Fibroblast of lung (primary cell): ENCODE results near the gene FANCF. TPM values are rescaled to one million over a fixed set of nuclear protein-coding genes. Genes with fewer than 3 reads are reported as not detected.

Experiments used
- DNase-seq, 2 donors: peaks; one replicate each; pipeline versions ENCODE4 v3.0.0 to v3.0.0-alpha.2; 2010; ENCODE audit warnings: low read depth in 2 of 2
- H2AFZ ChIP-seq: 2 replicates; pipeline ENCODE4 v1.5.1; 2012; ENCODE audit warnings: low read length, control low read depth, inconsistent platforms
- H3K27ac ChIP-seq: 2 replicates; pipeline ENCODE4 v1.5.1; 2011; ENCODE audit warnings: low read length, control low read depth; ENCODE audit not compliant: insufficient read depth
- H3K27me3 ChIP-seq: 2 replicates; pipeline ENCODE4 v1.5.1; 2011; ENCODE audit warnings: mild to moderate bottlenecking, low read length; ENCODE audit not compliant: control insufficient read depth, insufficient read depth
- H3K36me3 ChIP-seq: 2 replicates; pipeline ENCODE4 v1.5.1; 2011; ENCODE audit warnings: low read length; ENCODE audit not compliant: control insufficient read depth, insufficient read depth
- H3K4me1 ChIP-seq: 2 replicates; pipeline ENCODE4 v1.5.1; 2011; ENCODE audit warnings: low read length; ENCODE audit not compliant: control insufficient read depth, insufficient read depth; ENCODE audit errors: extremely low read depth
- H3K4me2 ChIP-seq: 2 replicates; pipeline ENCODE4 v1.5.1; 2011; ENCODE audit warnings: low read length, control low read depth; ENCODE audit not compliant: insufficient read depth; ENCODE audit errors: extremely low read depth
- H3K4me3 ChIP-seq, 4 experiments: fragments of 200-600 bp in 1 of 4; sonication (generic) in 1 of 4; replicated peaks in 1 of 4; 2 replicates each; pipeline ENCODE4 v1.5.1; 2011 to 2016; ENCODE audit warnings: low read length in 4 of 4, low read depth in 3 of 4, mild to moderate bottlenecking in 3 of 4, control low read depth in 2 of 4, inconsistent platforms in 1 of 4, mixed read lengths in 1 of 4; ENCODE audit not compliant: insufficient read depth in 1 of 4; ENCODE audit errors: control extremely low read depth in 1 of 4
- H3K79me2 ChIP-seq: 2 replicates; pipeline ENCODE4 v1.5.1; 2012; ENCODE audit warnings: mild to moderate bottlenecking, low read length, inconsistent platforms; ENCODE audit not compliant: control insufficient read depth, insufficient read depth
- H3K9ac ChIP-seq: 2 replicates; pipeline ENCODE4 v1.5.1; 2011; ENCODE audit warnings: mild to moderate bottlenecking, low read length, control low read depth; ENCODE audit not compliant: insufficient read depth
- H3K9me3 ChIP-seq: 2 replicates; pipeline ENCODE4 v1.5.1; 2012; ENCODE audit warnings: low read depth, low read length; ENCODE audit not compliant: control insufficient read depth, insufficient read depth
- H4K20me1 ChIP-seq: 2 replicates; pipeline ENCODE4 v1.5.1; 2011; ENCODE audit warnings: low read length; ENCODE audit not compliant: control insufficient read depth, insufficient read depth; ENCODE audit errors: extremely low read depth
- EZH2 ChIP-seq: IDR thresholded peaks from 2 replicates; pipeline ENCODE4 v1.5.1; 2012; ENCODE audit warnings: low read length, control low read depth, mild to moderate bottlenecking; ENCODE audit errors: missing control alignments
- polyA plus RNA-seq, 2 donors: library from polyadenylated mRNA; depleted of rRNA in 1 of 2; stranded (reverse) in 1 of 2; unstranded in 1 of 2; fragments of >200 nt; gene quantifications; 2 replicates each; pipeline ENCODE4 v1.2.1, GENCODE V29; 2011 to 2012; ENCODE audit warnings: missing spikeins in 1 of 2
- total RNA-seq: library from RNA; depleted of rRNA; stranded (reverse); fragments of >200 nt; gene quantifications from 2 replicates; pipeline ENCODE4 v1.2.1, GENCODE V29; 2014
- TF ChIP-seq, protein P1 (sequence below), 2 donors: IDR thresholded peaks in 1 of 2; conservative IDR thresholded peaks in 1 of 2; 1 replicate in 1 of 2; 2 replicates in 1 of 2; pipeline ENCODE4 v1.5.1; 2011 to 2012; ENCODE audit warnings: low read length in 2 of 2, control low read depth in 1 of 2, inconsistent platforms in 1 of 2, low read depth in 1 of 2, mild to moderate bottlenecking in 1 of 2

FANCF gene
- total and polyA plus RNA-seq, 2 donors (not counting 1 experiment from before 2014, with no cell fraction given), result 4.9 to 15.9 TPM

DNA sequence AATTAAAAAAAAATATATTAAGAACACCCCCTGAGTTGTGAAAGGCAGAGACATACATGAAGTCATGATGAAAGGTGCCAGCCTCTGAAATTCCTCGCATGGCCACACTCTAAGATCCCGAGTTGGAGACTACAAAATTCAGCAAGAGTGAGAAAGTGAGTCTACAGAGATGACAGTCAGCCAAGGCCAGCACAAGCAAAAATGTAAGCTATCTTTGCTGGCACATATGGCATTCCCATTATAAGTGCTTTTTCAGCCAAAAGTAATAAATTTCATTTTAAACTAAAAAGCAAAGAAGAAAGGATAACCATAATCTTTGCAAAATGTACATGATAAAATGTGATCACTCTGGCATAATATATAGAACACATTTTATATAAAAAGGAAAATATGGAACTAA is 40.6 kb downstream of the FANCF start:
- Histone ChIP-seq H3K27ac (no peak overlapping the region), H3K36me3 (no peaks in the 10 kb centered on the region), H3K9ac (no peak overlapping the region), H2AFZ (no peak overlapping the region), H3K4me1 (no peaks in the 10 kb centered on the region), H3K79me2 (no peaks in the 10 kb centered on the region), H3K9me3 (no peaks in the 10 kb centered on the region), H3K27me3 (no peaks in the 10 kb centered on the region), H3K4me3 (no peak overlapping the region), H4K20me1 (no peaks in the 10 kb centered on the region), H3K4me2 (no peak overlapping the region)
- no peak for TF ChIP-seq EZH2
- TF ChIP-seq, protein P1, sequence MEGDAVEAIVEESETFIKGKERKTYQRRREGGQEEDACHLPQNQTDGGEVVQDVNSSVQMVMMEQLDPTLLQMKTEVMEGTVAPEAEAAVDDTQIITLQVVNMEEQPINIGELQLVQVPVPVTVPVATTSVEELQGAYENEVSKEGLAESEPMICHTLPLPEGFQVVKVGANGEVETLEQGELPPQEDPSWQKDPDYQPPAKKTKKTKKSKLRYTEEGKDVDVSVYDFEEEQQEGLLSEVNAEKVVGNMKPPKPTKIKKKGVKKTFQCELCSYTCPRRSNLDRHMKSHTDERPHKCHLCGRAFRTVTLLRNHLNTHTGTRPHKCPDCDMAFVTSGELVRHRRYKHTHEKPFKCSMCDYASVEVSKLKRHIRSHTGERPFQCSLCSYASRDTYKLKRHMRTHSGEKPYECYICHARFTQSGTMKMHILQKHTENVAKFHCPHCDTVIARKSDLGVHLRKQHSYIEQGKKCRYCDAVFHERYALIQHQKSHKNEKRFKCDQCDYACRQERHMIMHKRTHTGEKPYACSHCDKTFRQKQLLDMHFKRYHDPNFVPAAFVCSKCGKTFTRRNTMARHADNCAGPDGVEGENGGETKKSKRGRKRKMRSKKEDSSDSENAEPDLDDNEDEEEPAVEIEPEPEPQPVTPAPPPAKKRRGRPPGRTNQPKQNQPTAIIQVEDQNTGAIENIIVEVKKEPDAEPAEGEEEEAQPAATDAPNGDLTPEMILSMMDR (conservative IDR thresholded peaks at IDR 0.05 in 1 of 2, IDR thresholded peaks at IDR 0.05 in 1 of 2; ENCODE audit: low read depth in 1 of 2, low read length in 2 of 2), result no peak
- no peak for DNase-seq

DNA sequence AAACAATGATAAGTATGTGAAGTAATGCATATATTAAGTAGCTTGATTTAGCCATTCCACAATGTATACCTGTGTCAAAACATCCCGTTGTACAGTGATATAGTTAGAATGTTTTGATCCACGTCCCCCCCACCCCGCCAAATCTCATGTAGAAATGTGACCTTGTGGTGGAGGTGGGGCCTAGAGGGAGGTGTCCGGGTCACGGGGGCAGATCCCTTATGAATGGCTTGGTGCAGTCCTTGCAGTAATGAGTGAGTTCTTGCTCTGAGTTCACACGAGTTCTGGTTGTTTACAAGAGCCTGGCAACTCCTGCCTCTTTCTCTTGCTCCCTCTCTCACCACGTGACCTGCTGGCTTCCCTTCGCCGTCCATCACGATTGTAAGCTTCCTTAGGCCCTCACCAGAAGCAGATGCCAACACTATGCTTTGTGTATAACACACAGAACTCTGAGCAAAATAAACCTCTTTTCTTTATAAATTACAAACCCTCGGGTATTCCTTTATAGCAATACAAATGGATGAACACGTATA is 41.6 kb downstream of the FANCF start:
- H2AFZ ChIP-seq, result no peak overlapping the region
- TF ChIP-seq EZH2, result no peak
- TF ChIP-seq, protein P1 (conservative IDR thresholded peaks at IDR 0.05 in 1 of 2, IDR thresholded peaks at IDR 0.05 in 1 of 2; ENCODE audit: low read depth in 1 of 2, low read length in 2 of 2), result no peak
- DNase-seq, result no peak
- H3K4me2 ChIP-seq, result no peak overlapping the region
- no peaks in the 10 kb centered on the region for H3K79me2 ChIP-seq
- H3K4me3 ChIP-seq, result no peak overlapping the region
- no peaks in the 10 kb centered on the region for H4K20me1 ChIP-seq
- no peaks in the 10 kb centered on the region for H3K9me3 ChIP-seq
- no peaks in the 10 kb centered on the region for H3K27me3 ChIP-seq
- H3K9ac ChIP-seq, result no peak overlapping the region
- H3K27ac ChIP-seq, result no peak overlapping the region
- H3K4me1 ChIP-seq, result no peaks in the 10 kb centered on the region
- H3K36me3 ChIP-seq, result no peaks in the 10 kb centered on the region

DNA sequence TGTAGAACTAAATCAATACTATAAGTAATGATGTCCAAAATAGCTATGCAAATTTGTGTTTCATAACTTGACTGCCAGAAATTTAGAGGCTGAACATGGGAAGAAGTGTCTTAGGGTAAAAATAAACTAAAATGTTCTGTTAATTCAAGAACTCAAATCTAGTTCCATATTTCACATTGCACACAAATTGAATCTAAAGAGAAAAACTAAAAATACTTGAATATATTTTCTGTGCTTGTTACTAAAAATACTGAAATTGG is 43.5 kb downstream of the FANCF start:
- Histone ChIP-seq H2AFZ (no peak overlapping the region), H3K4me3 (no peak overlapping the region), H3K36me3 (no peaks in the 10 kb centered on the region), H3K9me3 (no peaks in the 10 kb centered on the region), H3K27me3 (no peaks in the 10 kb centered on the region), H3K9ac (no peak overlapping the region), H3K79me2 (no peaks in the 10 kb centered on the region), H3K4me1 (no peaks in the 10 kb centered on the region), H4K20me1 (no peaks in the 10 kb centered on the region), H3K27ac (no peak overlapping the region), H3K4me2 (no peak overlapping the region)
- DNase-seq, result no peak
- TF ChIP-seq EZH2, result no peak
